SU-DHL-6 (cell line): ENCODE results near the gene PLCXD3.

Source experiments
- EZH2phosphoT487 ChIP-seq: fragments of 200-600 bp; sonication (generic), shearing (Covaris generic); conservative IDR thresholded peaks from 2 replicates; pipeline ENCODE4 v1.6.1; 2018; ENCODE audit warnings: mild to moderate bottlenecking, antibody characterized with exemption, low read length, moderate library complexity, mixed read lengths
- TF ChIP-seq, protein P1 (sequence below): fragments of 200-600 bp; sonication (generic); IDR thresholded peaks from one replicate; pipeline ENCODE4 v1.5.1; 2017; ENCODE audit warnings: antibody characterized with exemption, mild to moderate bottlenecking, low read length, moderate library complexity; ENCODE audit not compliant: insufficient read depth, poor library complexity, severe bottlenecking

DNA sequence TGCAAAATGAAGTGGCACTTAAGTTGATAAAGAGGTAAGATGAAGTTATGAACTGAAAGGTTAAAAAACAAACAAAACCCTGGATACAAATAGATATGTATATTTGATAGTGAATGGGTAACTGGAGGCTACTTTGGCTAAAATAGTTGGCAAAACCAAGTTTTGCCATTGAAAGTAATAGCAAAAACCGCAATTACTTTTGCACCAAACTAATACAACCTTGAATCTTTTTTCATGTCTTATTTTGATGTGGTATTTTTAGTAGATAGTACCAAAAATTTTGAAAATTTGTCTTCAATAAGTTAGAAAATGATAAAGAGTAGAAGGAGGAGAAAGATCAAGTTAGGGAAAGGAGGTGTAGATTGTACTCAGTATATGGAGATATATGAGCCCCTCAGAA is 47.9 kb upstream of the PLCXD3 start:
- TF ChIP-seq, protein P1, sequence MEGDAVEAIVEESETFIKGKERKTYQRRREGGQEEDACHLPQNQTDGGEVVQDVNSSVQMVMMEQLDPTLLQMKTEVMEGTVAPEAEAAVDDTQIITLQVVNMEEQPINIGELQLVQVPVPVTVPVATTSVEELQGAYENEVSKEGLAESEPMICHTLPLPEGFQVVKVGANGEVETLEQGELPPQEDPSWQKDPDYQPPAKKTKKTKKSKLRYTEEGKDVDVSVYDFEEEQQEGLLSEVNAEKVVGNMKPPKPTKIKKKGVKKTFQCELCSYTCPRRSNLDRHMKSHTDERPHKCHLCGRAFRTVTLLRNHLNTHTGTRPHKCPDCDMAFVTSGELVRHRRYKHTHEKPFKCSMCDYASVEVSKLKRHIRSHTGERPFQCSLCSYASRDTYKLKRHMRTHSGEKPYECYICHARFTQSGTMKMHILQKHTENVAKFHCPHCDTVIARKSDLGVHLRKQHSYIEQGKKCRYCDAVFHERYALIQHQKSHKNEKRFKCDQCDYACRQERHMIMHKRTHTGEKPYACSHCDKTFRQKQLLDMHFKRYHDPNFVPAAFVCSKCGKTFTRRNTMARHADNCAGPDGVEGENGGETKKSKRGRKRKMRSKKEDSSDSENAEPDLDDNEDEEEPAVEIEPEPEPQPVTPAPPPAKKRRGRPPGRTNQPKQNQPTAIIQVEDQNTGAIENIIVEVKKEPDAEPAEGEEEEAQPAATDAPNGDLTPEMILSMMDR, result no peak
- TF ChIP-seq EZH2phosphoT487, result no peak
